SK-N-MC (cell line): ENCODE data around the gene TMC2.

Source experiments
- EZH2 ChIP-seq: fragments of 200-600 bp; sonication (generic); IDR thresholded peaks from one replicate; pipeline ENCODE4 v1.6.1; 2017; ENCODE audit warnings: antibody characterized with exemption
- FOXP2 ChIP-seq: optimal IDR thresholded peaks from 2 replicates; pipeline ENCODE3; 2011; ENCODE audit warnings: mild to moderate bottlenecking, moderate library complexity; ENCODE audit not compliant: insufficient read depth; ENCODE audit errors: extremely low read length, control extremely low read depth
- POLR2AphosphoS5 ChIP-seq: IDR thresholded peaks from 2 replicates; pipeline ENCODE4 v1.6.1; 2012; ENCODE audit warnings: mild to moderate bottlenecking, low read depth, low read length, borderline replicate concordance

DNA sequence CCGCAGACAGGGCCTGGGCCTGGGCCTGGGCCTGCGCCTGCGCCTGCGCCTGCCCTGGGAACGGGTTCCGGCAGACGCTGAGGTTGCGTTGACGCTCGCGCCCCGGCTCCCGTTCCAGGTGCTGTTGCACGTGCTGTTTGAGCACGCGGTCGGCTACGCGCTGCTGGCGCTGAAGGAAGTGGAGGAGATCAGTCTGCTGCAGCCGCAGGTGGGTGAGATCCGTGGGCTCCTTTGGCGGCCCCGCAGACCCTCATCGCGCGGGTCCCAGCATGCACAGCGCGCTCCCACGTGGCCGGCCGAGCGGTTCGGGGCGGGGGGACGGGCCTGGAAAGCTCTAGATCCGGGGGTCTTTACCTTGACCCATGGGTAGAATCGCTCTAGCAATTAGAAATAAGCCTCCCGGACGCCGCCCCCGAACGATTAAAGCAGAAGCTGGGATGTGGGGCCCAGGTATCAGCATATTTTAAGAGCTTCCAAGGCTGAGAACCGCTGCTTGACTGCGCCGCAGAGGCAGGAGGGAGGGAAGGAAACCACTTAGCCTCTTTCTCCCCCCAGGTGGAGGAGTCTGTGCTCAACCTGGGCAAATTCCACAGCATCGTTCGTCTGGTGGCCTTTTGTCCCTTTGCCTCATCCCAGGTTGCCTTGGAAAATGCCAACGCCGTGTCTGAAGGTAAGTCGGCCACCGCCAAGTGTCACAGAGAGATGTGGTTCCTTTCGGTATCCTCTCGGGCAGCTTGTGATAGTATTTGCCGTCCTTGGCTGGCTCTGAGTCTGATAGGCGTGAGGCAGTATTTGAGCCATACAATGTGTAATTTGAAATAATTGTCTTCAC is 116.6 kb downstream of the TMC2 start:
- TF ChIP-seq EZH2 (no peak), POLR2AphosphoS5 (no peak; the same call in none of the 2 replicates), FOXP2 (no peak)
